Activated naive CD4-positive, alpha-beta T cell treated with anti-CD3 and anti-CD28 coated beads, Interleukin-2, amount 50 U/mL, for 72 hours (primary cell): ENCODE data around the gene MOK. TPM values are rescaled to one million over a fixed set of nuclear protein-coding genes. Genes with fewer than 3 reads are reported as not detected.
A peak's percentile ranks its signal among the peaks of the same experiment; 100 is the strongest.
"Not testable (repeated sequence)": the region's sequence is repeated elsewhere in the genome, so short reads cannot be mapped to it uniquely, and the experiment has no call there.

Experiments
- ATAC-seq, 2 donors: fragments of 150-1000 bp; cut with Tn5 transposase; 2 replicates each; pipeline ENCODE4 v1.10.0; 2021; ENCODE audit warnings: mild to moderate bottlenecking in 2 of 2, moderate library complexity in 2 of 2
- DNase-seq, 2 donors: peaks; one replicate each; pipeline ENCODE4 v3.0.0; 2021 to 2022; ENCODE audit warnings: low spot score in 2 of 2
- H3K27ac Mint-ChIP-seq, 2 donors: one replicate each; pipeline ENCODE4 v1.8.0; 2022; ENCODE audit warnings: mild to moderate bottlenecking in 2 of 2, mixed read lengths in 2 of 2
- H3K36me3 Mint-ChIP-seq, 2 donors: one replicate each; pipeline ENCODE4 v1.8.0; 2022; ENCODE audit warnings: mixed read lengths in 2 of 2
- H3K9me3 Mint-ChIP-seq, 2 donors: one replicate each; pipeline ENCODE4 v1.8.0; 2022; ENCODE audit warnings: mixed read lengths in 2 of 2
- total RNA-seq, 2 donors: library from RNA; stranded (reverse); gene quantifications; one replicate each; pipeline ENCODE4 v1.2.3, GENCODE V29; 2022

Gene MOK
- total RNA-seq, 2 donors from 2014 or later: 4.4 to 9.1 TPM

- no peak overlapping the region for H3K27ac Mint-ChIP-seq
- no peaks in the 10 kb centered on the region for H3K36me3 Mint-ChIP-seq
- no peaks in the 10 kb centered on the region for H3K9me3 Mint-ChIP-seq
- DNase-seq (no peak), ATAC-seq (no peak)
Observed at GRCh38 chr14:102277874-102278630, 26.9 kb downstream of the MOK start.

DNA sequence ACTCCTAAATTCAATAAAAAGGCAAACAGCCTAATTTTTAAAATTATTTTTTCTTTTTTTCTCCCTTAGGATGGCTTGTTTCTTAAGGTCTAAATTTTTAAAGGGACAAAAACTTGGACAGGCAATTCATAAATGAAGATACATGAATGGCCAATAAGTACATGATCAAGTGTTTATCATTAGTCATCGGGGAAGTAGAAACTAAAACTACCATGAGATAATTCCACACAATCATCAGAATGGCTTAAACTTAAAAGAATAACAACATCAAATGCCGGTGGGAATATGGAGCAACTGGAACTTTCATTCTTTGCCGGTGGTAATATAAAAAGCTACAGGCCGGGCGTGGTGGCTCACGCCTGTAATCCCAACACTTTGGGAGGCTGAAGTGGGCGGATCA, 29.1 kb downstream of the MOK start:
- Mint-ChIP-seq H3K27ac (no peak overlapping the region), H3K36me3 (no peaks in the 10 kb centered on the region), H3K9me3 (no peaks in the 10 kb centered on the region)
- DNase-seq (no peak), ATAC-seq (no peak)

DNA sequence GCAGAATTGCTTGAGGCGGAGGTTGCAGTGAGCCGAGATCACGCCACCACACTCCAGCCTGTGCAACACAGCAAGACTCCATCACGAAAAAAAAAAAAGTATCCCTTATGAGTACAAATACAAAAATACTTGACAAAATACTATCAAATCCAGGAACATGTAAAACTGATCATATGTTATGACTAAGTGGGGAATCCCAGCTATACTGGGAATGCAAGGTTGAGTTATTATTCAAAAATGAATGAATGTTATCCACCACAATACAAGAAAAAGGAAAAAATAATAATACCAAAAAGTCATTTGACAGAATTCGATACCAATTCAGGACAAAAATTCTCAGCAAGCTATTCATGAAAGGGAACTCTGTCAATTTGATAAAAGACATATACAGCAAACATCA, 32.6 kb downstream of the MOK start:
- DNase-seq: no peak
- Mint-ChIP-seq H3K9me3 (no peaks in the 10 kb centered on the region), H3K27ac (no peak overlapping the region), H3K36me3 (no peaks in the 10 kb centered on the region)
- peak; percentile 37 to 49 for ATAC-seq

- H3K9me3 Mint-ChIP-seq: no peaks in the 10 kb centered on the region
- H3K27ac Mint-ChIP-seq: no peak overlapping the region
- no peak for DNase-seq
- ATAC-seq: no peak
- H3K36me3 Mint-ChIP-seq: no peaks in the 10 kb centered on the region
Observed at GRCh38 chr14:102264775-102265174, 40.2 kb downstream of the MOK start.

DNA sequence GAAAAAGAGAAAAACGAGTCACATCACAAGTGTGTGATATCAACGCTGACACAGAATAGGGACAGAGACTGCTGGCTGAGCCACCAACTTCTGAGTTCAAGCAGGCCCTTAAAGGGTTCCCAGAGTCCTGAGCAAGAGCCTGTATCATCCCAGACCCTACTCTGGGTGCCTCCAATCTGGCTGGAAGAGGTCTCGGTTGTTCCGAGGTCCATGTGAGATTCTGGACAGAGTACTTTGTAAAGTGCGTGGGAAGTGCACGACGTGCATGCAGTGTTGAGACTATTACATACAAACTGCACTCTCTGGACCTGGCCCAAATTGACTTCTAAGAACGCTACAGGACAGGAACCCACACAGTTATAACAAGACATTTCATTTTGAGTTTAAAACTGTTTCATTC, 40.6 kb downstream of the MOK start:
- no peaks in the 10 kb centered on the region for H3K36me3 Mint-ChIP-seq
- H3K27ac Mint-ChIP-seq: no peak overlapping the region
- no peak for ATAC-seq

GRCh38 chr14:102262929-102263462, 42.0 kb downstream of the MOK start:
- no peak for ATAC-seq
- DNase-seq: no peak
- Mint-ChIP-seq H3K9me3 (no peaks in the 10 kb centered on the region), H3K27ac (peak overlapping the region in 1 of 2 donors; percentile 30), H3K36me3 (no peaks in the 10 kb centered on the region)

More for the DNA sequence above, 40.6 kb downstream of the MOK start:
- H3K9me3 Mint-ChIP-seq: no peaks in the 10 kb centered on the region
- no peak for DNase-seq

DNA sequence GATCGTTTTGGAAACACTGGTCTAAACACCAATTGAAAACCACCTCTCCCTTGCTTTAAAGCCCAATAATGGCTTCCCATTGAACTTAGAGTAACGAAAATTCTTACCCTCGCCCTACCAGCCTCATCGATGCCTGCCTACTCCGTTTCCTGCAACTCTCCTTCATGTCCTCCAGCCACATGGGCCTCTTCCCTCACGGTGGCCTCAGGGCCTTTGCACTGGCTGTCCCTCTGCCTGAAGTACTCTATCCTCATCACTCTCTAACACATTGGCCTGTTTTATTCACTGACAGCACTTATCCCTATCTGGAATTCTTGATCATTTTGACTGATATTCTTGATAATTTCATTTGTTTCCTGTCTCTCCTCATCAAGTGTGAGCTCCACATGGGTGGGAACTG, 46.8 kb downstream of the MOK start:
- no peak overlapping the region for H3K27ac Mint-ChIP-seq
- H3K9me3 Mint-ChIP-seq: no peaks in the 10 kb centered on the region
- DNase-seq (no peak), ATAC-seq (no peak)
- H3K36me3 Mint-ChIP-seq: no peaks in the 10 kb centered on the region

DNA sequence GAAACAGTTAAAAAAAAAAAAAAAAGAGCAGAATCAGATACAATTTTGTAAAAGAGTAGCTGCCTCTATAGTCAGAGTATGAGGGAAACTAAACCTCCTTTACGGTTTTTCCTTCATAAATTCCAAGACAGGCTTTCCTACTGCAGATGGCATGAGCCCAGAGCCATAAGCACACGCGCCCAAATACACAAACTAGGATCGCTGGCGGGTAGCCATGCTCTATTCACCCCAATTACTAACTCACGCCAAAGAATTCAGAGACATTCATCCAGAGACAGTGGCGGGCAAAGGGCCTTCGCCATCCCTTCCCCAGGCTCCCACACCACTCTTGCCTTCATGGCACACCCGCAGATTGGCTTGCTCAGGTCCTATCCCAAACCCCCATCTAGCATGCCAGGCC, 48.2 kb downstream of the MOK start:
- no peak for DNase-seq
- Mint-ChIP-seq H3K9me3 (no peaks in the 10 kb centered on the region), H3K27ac (no peak overlapping the region), H3K36me3 (no peaks in the 10 kb centered on the region)
- no peak for ATAC-seq

- DNase-seq: no peak
- no peak for ATAC-seq
- Mint-ChIP-seq H3K36me3 (no peaks in the 10 kb centered on the region), H3K9me3 (no peaks in the 10 kb centered on the region), H3K27ac (no peak overlapping the region)
Observed at GRCh38 chr14:102255401-102256190, 49.4 kb downstream of the MOK start.

DNA sequence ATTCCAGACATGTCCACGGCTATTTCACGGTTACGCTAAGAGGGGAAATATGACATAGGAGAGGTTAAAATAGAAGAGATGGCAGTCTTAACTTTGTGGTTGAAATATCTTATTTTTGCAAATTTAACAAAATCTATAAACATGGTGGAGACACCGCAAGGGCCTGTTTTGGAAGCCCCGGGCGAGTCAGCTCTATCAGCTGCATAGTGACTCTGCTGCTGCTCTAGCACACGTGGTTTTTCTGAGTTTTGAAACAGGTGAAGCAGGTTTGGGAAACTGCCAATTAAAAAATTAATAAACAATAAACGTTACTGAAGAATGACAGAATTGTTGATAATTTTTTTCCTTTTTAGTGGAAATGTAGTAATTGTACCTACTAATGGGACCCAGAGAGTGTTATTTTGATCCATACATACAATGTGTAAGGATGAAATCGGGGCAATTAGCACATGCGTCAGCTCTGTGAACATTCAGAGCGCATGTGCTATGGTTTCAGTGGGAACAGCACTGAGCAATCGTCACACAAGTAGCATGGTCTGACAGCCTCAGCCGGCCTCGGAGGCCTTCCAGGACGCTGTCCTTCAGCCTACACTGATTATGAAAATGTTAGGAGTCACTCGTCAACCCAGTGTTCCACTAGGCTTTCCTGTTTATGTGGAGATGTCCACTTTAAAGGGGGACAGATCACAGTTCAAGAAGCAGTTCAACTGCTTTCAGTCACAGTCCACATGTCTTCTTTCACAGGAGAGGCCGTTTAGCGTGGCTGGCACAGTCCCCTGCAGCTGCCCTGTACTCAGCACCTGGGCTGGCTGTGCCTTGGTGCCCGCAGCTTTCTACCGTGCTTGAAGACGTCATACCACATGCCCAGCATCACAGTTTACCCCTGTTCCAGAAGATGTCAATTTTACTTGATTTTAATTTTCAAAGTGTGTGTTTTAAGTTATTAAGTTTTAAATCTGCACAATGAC, 51.8 kb downstream of the MOK start:
- H3K36me3 Mint-ChIP-seq: no peaks in the 10 kb centered on the region
- no peak overlapping the region for H3K27ac Mint-ChIP-seq
- DNase-seq (no peak), ATAC-seq (no peak)
- no peaks in the 10 kb centered on the region for H3K9me3 Mint-ChIP-seq

DNA sequence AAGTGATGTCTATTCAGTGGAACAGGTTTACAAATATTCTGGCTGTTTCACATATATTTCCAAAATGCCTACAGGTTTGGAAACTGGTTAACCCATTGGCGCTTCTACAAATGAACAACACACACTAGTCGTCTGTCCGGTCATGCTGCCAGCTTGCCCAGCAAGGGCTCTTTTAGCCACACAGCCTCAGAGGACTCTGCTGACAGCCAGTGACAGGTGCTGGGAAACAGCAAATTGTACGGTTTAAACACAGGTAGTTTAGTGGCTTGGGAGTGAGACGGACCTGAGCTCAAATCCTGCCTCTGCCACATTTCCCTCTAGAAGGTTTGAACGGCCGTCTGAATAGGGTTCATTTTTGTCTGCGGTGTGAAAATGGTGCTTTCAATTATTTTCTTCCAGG, 53.8 kb downstream of the MOK start:
- Mint-ChIP-seq H3K27ac (no peak overlapping the region), H3K9me3 (no peaks in the 10 kb centered on the region), H3K36me3 (no peaks in the 10 kb centered on the region)
- DNase-seq: no peak
- ATAC-seq: no peak

DNA sequence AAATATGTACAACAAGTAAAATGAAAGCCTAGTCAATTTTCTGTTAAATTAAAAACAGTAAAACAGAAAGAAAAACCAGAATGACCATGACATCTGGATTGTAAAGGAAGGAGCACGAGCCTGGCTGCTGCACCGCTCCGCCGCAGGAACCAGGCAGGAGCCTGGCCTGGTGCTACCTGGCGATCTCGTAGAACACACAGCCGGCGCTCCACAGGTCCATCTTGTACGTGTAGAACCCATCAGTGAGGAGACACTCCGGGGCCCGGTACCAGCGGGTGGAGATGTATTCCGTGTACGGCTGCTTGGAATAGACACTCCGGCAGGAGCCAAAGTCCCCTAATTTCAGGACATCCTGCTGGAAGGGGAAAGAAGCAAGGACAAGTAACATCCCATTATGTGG, 54.3 kb downstream of the MOK start:
- no peak overlapping the region for H3K27ac Mint-ChIP-seq

GRCh38 chr14:102249981-102250380, 55.0 kb downstream of the MOK start:
- DNase-seq (no peak), ATAC-seq (no peak)
- no peak overlapping the region for H3K27ac Mint-ChIP-seq
- H3K9me3 Mint-ChIP-seq: no peaks in the 10 kb centered on the region
- no peaks in the 10 kb centered on the region for H3K36me3 Mint-ChIP-seq

More for the DNA sequence above, 54.3 kb downstream of the MOK start:
- Mint-ChIP-seq H3K9me3 (no peaks in the 10 kb centered on the region), H3K36me3 (no peaks in the 10 kb centered on the region)
- ATAC-seq (no peak), DNase-seq (no peak)

DNA sequence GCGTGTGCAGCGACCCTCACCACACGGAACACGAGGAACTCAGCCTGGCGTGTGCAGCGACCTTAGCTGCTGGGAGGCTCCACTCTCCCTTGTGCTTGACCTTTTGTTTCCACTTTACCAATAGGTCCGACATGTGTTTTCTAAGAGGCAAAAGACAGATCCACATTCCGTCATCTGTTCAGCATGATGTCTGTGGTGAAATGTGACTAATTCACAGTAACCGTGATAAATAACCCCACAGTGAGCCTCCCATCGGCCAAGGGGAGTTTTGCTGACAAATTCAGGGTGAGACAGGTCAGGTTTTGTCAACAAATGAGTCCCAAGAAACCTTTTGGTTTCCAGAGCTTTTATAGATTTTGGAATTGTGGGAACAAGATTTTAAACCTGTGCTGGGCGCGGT, 55.9 kb downstream of the MOK start:
- ATAC-seq (no peak), DNase-seq (no peak)
- Mint-ChIP-seq H3K27ac (no peak overlapping the region), H3K9me3 (no peaks in the 10 kb centered on the region), H3K36me3 (no peaks in the 10 kb centered on the region)

GRCh38 chr14:102248121-102248520, 56.8 kb downstream of the MOK start:
- Mint-ChIP-seq H3K27ac (no peak overlapping the region), H3K9me3 (no peaks in the 10 kb centered on the region), H3K36me3 (no peaks in the 10 kb centered on the region)
- DNase-seq (no peak), ATAC-seq (no peak)

GRCh38 chr14:102246071-102246470, 58.9 kb downstream of the MOK start:
- no peaks in the 10 kb centered on the region for H3K9me3 Mint-ChIP-seq

DNA sequence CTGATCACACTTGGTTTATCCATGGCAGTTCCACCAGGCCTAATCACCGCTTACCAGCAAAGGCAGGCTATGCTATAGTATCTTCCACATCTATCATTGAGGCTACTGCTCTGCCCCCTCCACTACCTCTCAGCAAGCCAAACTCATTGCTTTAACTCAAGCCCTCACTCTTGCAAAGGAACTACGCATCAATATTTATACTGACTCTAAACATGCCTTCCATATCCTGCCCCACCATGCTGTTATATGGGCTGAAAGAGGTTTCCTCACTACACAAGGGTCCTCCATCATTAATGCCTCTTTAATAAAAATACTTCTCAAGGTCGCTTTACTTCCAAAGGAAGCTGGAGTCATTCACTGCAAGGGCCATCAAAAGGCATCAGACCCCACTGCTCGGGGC, 61.2 kb downstream of the MOK start:
- not testable (repeated sequence) for H3K9me3 Mint-ChIP-seq, DNase-seq, ATAC-seq, H3K27ac Mint-ChIP-seq, H3K36me3 Mint-ChIP-seq

More at GRCh38 chr14:102246071-102246470, 58.9 kb downstream of the MOK start:
- Mint-ChIP-seq H3K27ac (no peak overlapping the region), H3K36me3 (no peaks in the 10 kb centered on the region)
- ATAC-seq: no peak
- no peak for DNase-seq
